Kidney glomerular epithelial cell (primary cell): ENCODE measurements around the gene HMCN1.
A peak's percentile ranks its signal among the peaks of the same experiment; 100 is the strongest.

Experiments used
- DNase-seq: peaks from one replicate; lab custom pipeline; 2025; lab: John Stamatoyannopoulos, UW

The HMCN1 gene

GRCh38 chr1:186033847-186034271 lies 299.7 kb downstream of the HMCN1 start:
- DNase-seq: no peak

GRCh38 chr1:186042230-186042629 lies 308.0 kb downstream of the HMCN1 start:
- no peak for DNase-seq

DNA sequence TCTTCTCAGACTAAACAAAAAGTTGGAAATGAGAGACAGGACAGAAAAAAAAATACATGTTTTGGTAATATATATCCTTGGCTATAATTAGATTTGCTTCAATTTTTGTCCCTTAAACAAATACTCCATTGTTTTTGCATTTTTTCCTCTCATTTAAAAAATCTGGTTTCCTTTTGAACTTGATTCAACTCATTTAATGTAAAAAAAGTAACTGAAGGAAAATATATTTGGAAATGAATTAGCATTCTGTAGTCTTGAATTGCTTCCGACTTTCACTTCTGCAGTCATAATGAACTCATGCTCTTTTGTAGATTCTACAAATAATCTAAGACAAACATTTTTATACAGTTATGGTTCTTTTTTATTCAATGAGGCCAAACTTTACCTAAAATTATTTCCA lies 309.1 kb downstream of the HMCN1 start:
- no peak for DNase-seq

DNA sequence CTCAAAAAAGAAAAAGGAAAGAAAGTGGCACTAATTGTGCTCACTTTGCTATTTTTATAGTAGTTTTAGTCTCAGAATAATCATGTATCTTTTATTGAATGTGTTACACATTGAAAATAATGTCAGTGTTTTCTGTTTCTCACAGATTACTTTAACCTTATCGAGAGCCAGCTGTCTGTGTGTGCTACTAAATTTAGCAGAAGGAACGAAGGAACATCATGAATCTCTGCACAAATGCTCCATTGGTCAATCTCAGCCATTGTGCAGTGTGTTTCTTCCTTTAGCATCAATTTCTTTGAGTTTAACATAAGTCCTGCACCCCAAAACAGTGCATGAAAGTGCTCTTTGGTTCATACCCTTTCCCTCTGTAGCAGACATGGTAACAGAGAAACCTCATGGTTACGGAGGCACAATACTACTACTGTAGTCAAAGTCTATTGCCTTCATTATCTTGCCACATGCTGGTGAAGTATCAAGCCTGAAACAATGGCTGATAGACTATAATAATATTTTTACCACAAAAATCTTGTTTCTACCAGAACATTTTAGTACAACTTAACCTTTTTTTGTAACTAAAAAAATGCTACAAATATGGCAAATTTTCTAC lies 310.0 kb downstream of the HMCN1 start:
- DNase-seq: no peak

DNA sequence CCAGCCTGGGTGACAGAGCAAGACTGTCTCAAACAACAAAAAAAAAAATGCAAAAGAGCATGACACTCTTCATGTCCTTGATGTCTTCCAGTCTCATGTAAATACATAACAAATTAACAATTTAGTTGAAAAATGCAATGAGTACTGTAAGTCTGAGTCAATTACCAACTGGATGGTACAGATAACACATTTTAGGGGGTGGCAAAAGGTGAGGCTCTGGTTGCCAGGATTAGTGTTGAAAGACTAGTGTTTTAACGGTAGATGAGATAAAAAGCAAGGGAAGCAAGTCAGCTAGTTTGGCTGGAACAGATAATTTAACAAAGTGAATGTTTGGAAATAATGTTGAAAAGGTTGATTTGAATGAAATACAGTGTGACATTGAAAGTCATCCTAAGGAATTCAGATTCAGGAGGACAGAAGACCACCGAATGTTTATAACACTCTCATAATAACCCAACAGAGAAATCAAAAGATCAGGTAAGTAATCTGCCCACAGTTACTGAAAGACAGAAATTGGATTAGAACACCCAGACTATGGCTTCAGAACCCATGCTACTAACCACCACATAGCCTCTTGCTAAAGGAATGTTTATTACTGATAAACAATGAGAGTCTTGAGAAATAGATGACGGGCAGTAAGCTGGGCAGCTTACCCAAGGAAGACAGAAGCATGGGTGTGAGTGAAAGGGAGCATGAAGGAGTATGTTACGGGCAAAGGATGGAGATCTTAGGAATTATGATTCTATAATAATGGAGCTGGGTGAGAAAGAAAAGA lies 312.4 kb downstream of the HMCN1 start:
- DNase-seq: no peak

DNA sequence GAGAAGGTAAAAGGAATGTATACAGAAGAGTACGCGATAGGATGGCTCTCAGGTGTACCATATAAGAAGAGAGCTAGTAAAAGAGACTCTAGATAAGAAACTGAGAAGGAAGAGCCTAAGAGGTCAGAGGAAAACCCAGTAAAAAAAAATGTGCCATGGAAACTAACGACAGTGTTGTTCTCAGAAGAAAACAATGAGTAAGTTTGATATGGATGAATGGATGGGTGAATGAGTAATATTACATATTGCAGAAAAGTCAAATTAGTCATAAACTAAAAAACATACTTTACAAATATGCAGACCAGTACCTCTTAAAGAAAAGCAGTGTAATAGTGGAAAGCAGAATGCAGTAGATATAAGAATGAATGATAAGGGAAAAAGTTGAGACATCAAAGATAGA lies 316.2 kb downstream of the HMCN1 start:
- peak; percentile 94 for DNase-seq

GRCh38 chr1:186054003-186054402 lies 319.8 kb downstream of the HMCN1 start:
- no peak for DNase-seq

GRCh38 chr1:186054932-186055331 lies 320.7 kb downstream of the HMCN1 start:
- no peak for DNase-seq

- peak; percentile 16 for DNase-seq
Measured at GRCh38 chr1:186055846-186056245, 321.7 kb downstream of the HMCN1 start.

DNA sequence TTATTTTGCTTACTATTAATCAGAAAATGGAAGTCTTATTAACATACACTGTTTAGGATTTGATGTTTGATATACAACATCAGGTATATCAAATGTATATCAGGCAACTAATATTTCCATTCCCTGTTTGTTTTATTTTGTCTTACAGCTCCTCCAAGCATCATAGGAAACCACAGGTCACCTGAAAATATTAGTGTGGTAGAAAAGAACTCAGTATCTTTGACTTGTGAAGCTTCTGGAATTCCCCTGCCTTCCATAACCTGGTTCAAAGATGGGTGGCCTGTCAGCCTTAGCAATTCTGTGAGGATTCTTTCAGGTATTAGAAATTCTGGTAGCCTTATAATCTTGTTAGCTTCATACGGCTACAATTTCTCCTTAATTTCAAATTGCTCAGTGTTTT lies 322.9 kb downstream of the HMCN1 start:
- no peak for DNase-seq

- peak; percentile 90 for DNase-seq
Measured at GRCh38 chr1:186059311-186059710, 325.1 kb downstream of the HMCN1 start.

DNA sequence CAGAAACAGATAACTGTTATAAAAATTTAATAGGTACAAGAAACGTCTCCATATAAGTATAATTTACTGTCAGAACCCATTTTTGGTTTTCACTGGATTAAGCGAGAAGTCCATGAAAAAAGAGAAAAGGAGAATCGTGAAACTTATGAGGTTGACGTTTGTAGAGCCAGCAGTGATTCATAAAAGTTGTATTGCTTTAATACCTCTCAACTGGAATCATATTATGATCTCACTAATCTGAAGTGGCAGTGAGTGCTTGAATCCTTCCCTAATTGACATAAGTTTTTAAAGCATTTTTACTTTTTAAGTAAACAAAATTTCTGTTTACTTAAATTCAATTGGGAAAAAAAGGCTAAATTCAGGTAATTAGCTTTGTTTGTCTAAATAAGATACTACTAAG lies 325.6 kb downstream of the HMCN1 start:
- DNase-seq: no peak

GRCh38 chr1:186060226-186060625 lies 326.0 kb downstream of the HMCN1 start:
- no peak for DNase-seq

DNA sequence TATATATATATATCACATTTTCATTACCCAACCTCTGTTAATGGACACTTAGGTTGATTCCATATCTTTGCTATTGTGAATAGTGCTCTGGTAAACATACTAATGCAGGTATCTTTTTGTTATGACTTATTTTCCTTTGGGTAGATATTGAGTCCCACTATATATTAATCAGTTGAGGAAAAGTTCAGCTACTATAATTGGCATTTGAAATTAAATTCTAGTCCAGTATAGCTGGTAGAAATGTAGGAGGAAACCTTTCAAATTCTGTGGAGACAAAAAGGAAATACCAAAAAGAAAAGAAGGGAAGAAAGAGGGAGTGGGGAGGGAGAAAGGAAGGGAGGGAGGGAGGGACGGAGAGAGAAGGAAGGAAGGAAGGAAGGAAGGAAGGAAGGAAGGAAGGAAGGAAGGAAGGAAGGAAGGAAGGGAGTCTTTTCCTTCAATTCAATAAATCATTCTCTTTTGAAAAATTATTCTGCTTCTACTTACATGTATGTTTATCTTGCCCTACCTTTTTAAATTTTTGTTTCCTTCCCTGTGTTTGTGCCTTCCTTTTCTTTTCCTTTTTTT lies 329.0 kb downstream of the HMCN1 start:
- no peak for DNase-seq

DNA sequence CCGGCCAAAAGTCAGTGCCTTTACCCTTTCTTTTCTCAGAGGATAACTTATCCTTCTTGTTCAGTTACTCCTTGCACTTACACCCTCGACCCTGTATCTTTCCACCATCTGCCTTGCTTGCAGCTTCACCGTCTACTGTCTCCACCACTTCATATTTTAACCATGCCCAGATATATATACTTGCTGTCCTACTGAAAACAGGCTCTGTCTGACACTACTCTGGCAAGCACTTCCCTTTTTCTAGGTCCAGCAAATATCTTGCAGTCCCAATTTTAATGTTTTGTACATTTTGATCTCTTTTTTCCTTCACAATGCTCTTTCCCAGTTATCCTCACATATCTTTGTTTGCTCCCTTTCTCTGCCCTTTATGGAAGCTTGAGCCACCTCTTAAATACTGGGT lies 332.2 kb downstream of the HMCN1 start:
- no peak for DNase-seq

GRCh38 chr1:186073697-186074096 lies 339.5 kb downstream of the HMCN1 start:
- no peak for DNase-seq

DNA sequence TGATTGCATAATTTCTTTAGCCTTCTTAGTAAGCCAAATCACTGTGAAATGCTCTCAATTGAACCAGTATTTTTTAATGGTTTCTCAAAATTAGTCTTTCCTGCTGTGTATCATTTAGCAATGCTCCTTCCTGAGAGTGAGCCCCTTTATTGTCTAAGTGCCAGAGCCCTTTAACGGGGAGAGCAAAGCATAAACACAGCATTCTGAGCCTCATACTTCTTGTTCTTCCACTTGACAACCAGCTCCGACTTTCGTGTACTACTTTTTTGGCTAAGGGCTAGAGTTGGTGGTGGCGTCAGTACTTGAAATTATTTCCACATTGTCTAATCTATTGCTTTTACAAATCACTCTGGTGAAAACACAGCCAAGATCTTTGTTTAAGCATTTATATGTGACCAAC lies 341.8 kb downstream of the HMCN1 start:
- DNase-seq: no peak

- DNase-seq: no peak
Measured at GRCh38 chr1:186078245-186078644, 344.1 kb downstream of the HMCN1 start.

DNA sequence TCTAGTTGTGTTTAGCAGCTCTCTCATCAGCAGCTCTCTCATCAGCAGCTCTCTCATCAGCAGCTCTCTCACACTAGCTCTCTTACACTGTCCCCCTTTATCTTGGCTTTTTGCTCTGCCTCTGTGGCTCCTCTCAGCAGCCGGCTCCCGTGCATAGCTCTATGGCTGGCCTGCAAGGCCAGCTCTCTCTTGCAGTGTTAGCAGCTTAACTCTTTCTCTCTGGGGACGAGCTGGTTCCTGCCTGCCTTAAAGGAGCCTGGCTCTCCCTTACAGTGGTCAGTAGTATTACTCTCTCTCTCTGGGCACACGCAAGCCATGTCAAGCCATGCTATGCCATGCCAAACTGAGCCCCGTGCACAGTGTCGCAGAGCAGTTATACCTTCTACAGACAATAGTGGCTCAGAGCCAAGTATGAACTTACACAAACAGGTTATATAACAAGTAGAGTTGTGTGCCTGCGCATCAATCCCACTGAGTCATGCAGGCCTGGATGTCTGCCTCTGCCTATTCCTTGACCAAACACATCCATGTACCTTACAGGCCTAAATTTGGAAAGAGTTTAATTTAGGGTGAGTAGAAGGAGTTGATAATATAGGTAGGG lies 345.0 kb downstream of the HMCN1 start:
- DNase-seq: no peak

GRCh38 chr1:186082235-186082937 lies 348.2 kb downstream of the HMCN1 start:
- DNase-seq: peak; percentile 87

- no peak for DNase-seq
Measured at GRCh38 chr1:186086583-186086982, 352.4 kb downstream of the HMCN1 start.

DNA sequence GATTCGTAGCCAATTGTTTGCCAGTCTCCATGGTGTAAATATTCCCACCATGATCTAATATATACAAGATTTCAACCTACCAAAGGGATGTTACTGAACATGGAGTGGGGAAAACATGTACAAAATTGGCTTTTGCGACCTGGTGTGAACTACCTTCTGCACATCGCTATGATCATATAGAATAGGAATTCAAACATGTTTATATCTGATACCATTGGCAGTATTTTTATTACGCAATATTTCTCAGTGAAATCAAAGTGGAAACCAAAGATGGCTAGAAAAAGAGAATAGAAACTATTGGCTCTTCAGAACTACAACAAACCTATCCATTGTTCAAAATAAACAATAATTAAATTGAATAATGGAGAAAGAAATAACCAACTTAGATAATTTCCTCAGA lies 355.7 kb downstream of the HMCN1 start:
- no peak for DNase-seq
